Measurements from ENCODE around the gene AP1M1. TPM values are rescaled to one million over a fixed set of nuclear protein-coding genes. Genes with fewer than 3 reads are reported as not detected.

AP1M1 gene
- total RNA-seq, 2 donors from 2014 or later, result 54.8 to 70.2 TPM

GRCh38 chr19:16156904-16157303, 40.8 kb upstream of the AP1M1 start:
- Histone ChIP-seq H3K27ac (no peak overlapping the region), H3K27me3 (no peaks in the 10 kb centered on the region)

GRCh38 chr19:16157601-16158000, 40.1 kb upstream of the AP1M1 start:
- Histone ChIP-seq H3K27me3 (no peaks in the 10 kb centered on the region), H3K36me3 (no peaks in the 10 kb centered on the region), H3K4me3 (no peak overlapping the region), H3K4me1 (no peaks in the 10 kb centered on the region), H3K27ac (no peak overlapping the region), H3K9me3 (no peaks in the 10 kb centered on the region)
- DNase-seq (ENCODE audit: low spot score), result no peak
- TF ChIP-seq, protein P1, sequence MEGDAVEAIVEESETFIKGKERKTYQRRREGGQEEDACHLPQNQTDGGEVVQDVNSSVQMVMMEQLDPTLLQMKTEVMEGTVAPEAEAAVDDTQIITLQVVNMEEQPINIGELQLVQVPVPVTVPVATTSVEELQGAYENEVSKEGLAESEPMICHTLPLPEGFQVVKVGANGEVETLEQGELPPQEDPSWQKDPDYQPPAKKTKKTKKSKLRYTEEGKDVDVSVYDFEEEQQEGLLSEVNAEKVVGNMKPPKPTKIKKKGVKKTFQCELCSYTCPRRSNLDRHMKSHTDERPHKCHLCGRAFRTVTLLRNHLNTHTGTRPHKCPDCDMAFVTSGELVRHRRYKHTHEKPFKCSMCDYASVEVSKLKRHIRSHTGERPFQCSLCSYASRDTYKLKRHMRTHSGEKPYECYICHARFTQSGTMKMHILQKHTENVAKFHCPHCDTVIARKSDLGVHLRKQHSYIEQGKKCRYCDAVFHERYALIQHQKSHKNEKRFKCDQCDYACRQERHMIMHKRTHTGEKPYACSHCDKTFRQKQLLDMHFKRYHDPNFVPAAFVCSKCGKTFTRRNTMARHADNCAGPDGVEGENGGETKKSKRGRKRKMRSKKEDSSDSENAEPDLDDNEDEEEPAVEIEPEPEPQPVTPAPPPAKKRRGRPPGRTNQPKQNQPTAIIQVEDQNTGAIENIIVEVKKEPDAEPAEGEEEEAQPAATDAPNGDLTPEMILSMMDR (IDR thresholded peaks at IDR 0.05), result no peak

More at GRCh38 chr19:16156904-16157303, 40.8 kb upstream of the AP1M1 start:
- H3K36me3 ChIP-seq, result no peaks in the 10 kb centered on the region
- no peaks in the 10 kb centered on the region for H3K9me3 ChIP-seq
- TF ChIP-seq, protein P1 (IDR thresholded peaks at IDR 0.05), result no peak
- DNase-seq (ENCODE audit: low spot score), result no peak
- no peaks in the 10 kb centered on the region for H3K4me1 ChIP-seq
- no peak overlapping the region for H3K4me3 ChIP-seq

DNA sequence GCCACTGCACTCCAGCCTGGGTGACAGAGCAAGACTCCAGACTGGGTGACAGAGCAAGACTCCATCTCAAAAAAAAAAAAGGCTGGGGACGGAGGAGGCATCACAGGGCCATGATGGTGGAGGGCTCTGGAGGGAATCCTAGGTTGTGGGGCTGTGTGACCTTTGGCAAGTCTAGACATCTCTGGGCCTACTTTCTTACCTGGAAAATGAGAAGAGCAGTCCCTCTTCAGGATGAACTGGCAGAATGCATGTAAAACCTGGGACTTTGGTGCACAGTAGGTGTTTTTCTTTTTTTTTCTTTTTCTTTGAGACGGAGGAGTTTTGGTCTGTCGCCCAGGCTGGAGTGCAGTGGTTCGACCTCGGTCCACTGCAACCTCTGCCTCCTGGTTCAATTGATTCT, 38.1 kb upstream of the AP1M1 start:
- no peaks in the 10 kb centered on the region for H3K9me3 ChIP-seq
- H3K4me3 ChIP-seq, result no peak overlapping the region
- no peak overlapping the region for H3K27ac ChIP-seq
- no peaks in the 10 kb centered on the region for H3K36me3 ChIP-seq
- no peaks in the 10 kb centered on the region for H3K27me3 ChIP-seq
- TF ChIP-seq, protein P1 (IDR thresholded peaks at IDR 0.05), result no peak
- DNase-seq (ENCODE audit: low spot score), result no peak
- H3K4me1 ChIP-seq, result no peaks in the 10 kb centered on the region

DNA sequence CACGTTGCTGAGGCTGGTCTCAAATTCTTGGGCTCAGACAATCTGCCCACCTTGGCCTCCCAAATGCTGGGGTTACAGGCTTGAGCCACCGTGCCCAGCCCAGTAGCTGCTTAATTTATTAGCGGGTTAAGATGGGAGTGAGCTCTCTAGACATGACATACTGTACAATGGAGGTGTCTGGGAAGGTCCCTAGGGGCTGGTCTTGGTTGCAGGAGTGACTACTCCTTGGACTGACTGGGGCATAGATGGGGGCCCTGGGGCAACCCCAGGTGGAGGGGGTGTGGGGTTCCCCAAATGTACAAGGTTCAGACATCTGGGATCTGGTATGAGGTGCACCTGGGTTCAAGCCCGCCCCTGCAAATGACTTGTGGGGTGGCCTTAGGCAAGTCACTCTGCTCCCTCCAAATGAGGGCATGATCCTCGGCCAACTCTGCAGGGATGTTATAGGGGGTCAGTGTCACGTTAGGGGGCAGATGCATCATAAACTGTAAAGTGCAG, 37.2 kb upstream of the AP1M1 start:
- Histone ChIP-seq H3K36me3 (no peaks in the 10 kb centered on the region), H3K9me3 (no peaks in the 10 kb centered on the region), H3K4me1 (no peaks in the 10 kb centered on the region), H3K27ac (no peak overlapping the region), H3K4me3 (no peak overlapping the region), H3K27me3 (no peaks in the 10 kb centered on the region)
- DNase-seq (ENCODE audit: low spot score), result no peak
- TF ChIP-seq, protein P1 (IDR thresholded peaks at IDR 0.05), result no peak

DNA sequence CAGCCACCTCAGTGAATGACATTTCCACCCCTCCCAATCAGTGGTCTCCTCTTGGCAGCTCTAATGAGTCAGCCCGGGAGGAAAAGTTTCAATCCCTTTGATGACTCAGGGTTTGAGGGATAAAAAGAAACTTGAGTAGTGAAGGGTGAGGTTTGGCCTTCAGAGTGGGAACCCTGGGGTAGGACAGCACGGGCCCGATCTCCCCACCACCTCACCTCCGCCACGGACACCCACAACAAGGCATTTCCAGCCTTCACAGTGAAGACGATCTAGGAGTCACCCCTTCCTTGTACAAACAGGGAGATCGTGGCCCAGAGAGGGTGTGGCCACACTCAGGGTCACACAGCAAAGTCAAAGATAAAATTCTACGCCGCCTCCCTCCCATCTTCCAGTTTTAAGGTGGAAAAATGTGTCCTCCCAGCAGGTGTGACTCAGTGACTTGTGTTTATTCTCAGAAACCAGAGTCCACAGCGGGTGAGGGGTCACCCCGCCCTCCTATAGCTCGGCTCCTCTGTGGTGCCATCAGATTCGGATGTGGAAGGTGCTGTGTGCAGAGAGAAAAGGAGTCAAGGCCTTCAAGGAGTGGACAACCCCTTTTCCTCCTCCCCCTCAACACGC, 36.7 kb upstream of the AP1M1 start:
- no peak for DNase-seq (ENCODE audit: low spot score)
- H3K9me3 ChIP-seq, result no peaks in the 10 kb centered on the region
- H3K36me3 ChIP-seq, result no peaks in the 10 kb centered on the region
- H3K4me3 ChIP-seq, result no peak overlapping the region
- no peaks in the 10 kb centered on the region for H3K4me1 ChIP-seq
- no peak overlapping the region for H3K27ac ChIP-seq
- TF ChIP-seq, protein P1 (IDR thresholded peaks at IDR 0.05), result no peak
- no peaks in the 10 kb centered on the region for H3K27me3 ChIP-seq

DNA sequence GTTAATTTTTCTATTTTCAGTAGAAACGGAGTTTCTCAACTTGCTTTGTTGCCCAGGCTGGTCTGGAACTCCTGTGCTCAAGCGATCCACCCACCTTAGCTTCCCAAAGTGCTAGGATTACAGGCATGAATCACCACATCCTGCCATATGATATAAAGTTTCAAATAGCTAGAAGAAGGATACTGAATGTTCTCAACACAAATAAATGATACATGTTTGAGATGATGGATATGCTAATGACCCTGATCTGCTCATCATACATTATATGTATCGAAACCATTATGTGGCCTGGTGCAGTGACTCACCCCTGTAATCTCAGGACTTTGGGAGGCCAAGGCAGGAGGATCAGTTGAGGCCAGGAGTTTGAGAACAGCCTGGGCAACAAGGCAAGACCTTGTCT, 35.9 kb upstream of the AP1M1 start:
- TF ChIP-seq, protein P1 (IDR thresholded peaks at IDR 0.05), result no peak
- Histone ChIP-seq H3K4me3 (no peak overlapping the region), H3K27me3 (no peaks in the 10 kb centered on the region), H3K36me3 (no peaks in the 10 kb centered on the region), H3K27ac (no peak overlapping the region), H3K4me1 (no peaks in the 10 kb centered on the region), H3K9me3 (no peaks in the 10 kb centered on the region)
- no peak for DNase-seq (ENCODE audit: low spot score)

Data from right atrium auricular region (tissue), 2 donors.